Ishikawa (cell line): ENCODE measurements around the gene OPCML.

Experiments used
- EP300 ChIP-seq: IDR thresholded peaks from 2 replicates; pipeline ENCODE4 v1.6.1; 2012; ENCODE audit warnings: borderline replicate concordance
- FOXM1 ChIP-seq: IDR thresholded peaks from 2 replicates; pipeline ENCODE4 v1.6.1; 2012; ENCODE audit warnings: low read depth, borderline replicate concordance
- MAX ChIP-seq: IDR thresholded peaks from 2 replicates; pipeline ENCODE4 v1.6.1; 2012
- RAD21 ChIP-seq: IDR thresholded peaks from 2 replicates; pipeline ENCODE4 v1.6.1; 2012; ENCODE audit warnings: low read depth
- TCF12 ChIP-seq: IDR thresholded peaks from 2 replicates; pipeline ENCODE4 v1.6.1; 2012; ENCODE audit warnings: low read depth
- YY1 ChIP-seq: IDR thresholded peaks from 2 replicates; pipeline ENCODE4 v1.6.1; 2012; ENCODE audit warnings: low read depth

GRCh38 chr11:132865623-132866022, 666.7 kb downstream of the OPCML start:
- TF ChIP-seq FOXM1 (no peak), RAD21 (no peak), MAX (no peak), TCF12 (no peak), YY1 (no peak), EP300 (no peak)
